Astrocyte of the spinal cord (primary cell): ENCODE data around the gene DNAH1.

Source experiments
- DNase-seq: peaks from one replicate; pipeline ENCODE4 v3.0.0; 2011; ENCODE audit warnings: low read depth, low spot score
- H3K4me3 ChIP-seq: 2 replicates; pipeline ENCODE4 v1.5.1; 2011; ENCODE audit warnings: low read depth, mild to moderate bottlenecking, low read length, moderate library complexity
- CTCF ChIP-seq: IDR thresholded peaks from 2 replicates; pipeline ENCODE4 v1.5.1; 2012; ENCODE audit warnings: low read depth, mild to moderate bottlenecking, low read length, inconsistent platforms
- in situ Hi-C: cut with HindIII; loops from 2 replicates; pipeline ENCODE4 v1.10.0; 2017; ENCODE audit warnings: low sequenced_read_pairs

Gene DNAH1

DNA sequence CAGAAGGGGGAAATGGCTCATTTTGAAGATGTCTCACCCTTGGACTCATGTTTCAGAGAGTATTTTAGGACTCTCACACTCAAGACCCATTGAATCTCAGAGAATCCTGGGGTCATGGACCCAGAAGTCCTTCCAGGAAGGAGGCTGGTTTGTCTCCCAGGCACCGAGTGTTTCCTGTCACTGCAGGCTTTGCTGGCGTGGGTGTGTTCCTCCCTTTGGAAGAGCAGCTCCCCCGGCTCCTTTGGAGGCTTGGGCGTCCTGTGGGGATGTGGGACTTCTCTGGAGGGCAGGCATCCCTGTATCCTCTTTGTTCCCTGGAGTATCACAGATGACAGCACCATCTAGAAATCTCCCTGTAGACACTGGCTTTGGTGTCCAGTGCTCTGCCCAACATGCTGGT lies 40.0 kb downstream of the DNAH1 start:
- TF ChIP-seq CTCF, result no peak
- in situ Hi-C loops, result no loop called here

GRCh38 chr3:52357151-52358080 lies 41.3 kb downstream of the DNAH1 start:
- no peak for DNase-seq
- TF ChIP-seq CTCF, result no peak
- in situ Hi-C loops, result no loop called here
- no peak overlapping the region for H3K4me3 ChIP-seq

More for the DNA sequence above, 40.0 kb downstream of the DNAH1 start:
- no peak overlapping the region for H3K4me3 ChIP-seq
- DNase-seq, result no peak

GRCh38 chr3:52358362-52358940 lies 42.3 kb downstream of the DNAH1 start:
- DNase-seq, result no peak
- in situ Hi-C loops, result no loop called here
- no peak overlapping the region for H3K4me3 ChIP-seq
- no peak for TF ChIP-seq CTCF

- no peak overlapping the region for H3K4me3 ChIP-seq
- no peak for TF ChIP-seq CTCF
- DNase-seq, result no peak
- in situ Hi-C loops, result no loop called here
Measured at GRCh38 chr3:52359116-52359855, 43.2 kb downstream of the DNAH1 start.

DNA sequence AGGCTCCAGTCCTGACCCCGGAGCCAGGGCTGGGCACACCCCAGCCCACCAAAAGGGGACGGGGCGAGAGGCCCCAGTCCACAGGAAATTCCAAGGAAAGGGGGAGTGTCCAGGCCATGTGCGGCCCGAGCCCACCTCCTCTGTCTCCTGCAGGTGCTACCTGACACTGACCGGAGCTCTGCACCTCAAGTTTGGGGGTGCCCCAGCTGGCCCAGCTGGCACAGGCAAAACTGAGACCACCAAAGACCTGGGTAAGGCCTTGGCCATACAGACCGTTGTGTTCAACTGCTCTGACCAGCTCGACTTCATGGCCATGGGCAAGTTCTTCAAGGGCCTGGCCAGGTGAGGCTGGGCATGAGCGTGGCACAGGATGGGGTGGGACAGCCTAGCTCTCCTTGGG lies 44.9 kb downstream of the DNAH1 start:
- TF ChIP-seq CTCF, result no peak
- no peak overlapping the region for H3K4me3 ChIP-seq
- in situ Hi-C loops, result no loop called here
- DNase-seq, result no peak

DNA sequence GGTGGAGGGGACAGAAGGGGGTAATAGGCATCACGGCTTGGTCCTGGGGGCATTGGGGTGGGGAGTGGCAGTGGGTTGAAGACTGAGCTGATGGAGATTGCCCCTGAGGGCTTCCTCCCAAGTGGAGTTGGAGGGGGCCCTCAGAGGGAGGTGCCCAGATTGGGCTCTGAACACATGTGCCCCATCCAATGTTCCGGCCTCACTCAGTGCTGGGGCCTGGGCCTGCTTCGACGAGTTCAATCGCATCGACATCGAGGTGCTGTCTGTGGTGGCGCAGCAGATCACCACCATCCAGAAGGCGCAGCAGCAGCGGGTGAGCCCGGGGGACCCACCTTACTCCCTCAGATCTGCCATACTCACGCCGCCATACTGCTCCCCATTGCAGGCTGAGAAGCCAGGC lies 45.3 kb downstream of the DNAH1 start:
- DNase-seq, result no peak
- H3K4me3 ChIP-seq, result no peak overlapping the region
- in situ Hi-C loops, result no loop called here
- no peak for TF ChIP-seq CTCF
